Ishikawa (cell line): ENCODE data around the gene LIX1.

Experiments used
- CEBPB ChIP-seq: IDR thresholded peaks from 2 replicates; pipeline ENCODE4 v1.6.1; 2012
- CREB1 ChIP-seq: IDR thresholded peaks from 2 replicates; pipeline ENCODE4 v1.6.1; 2012; ENCODE audit warnings: low read depth
- EGR1 ChIP-seq: IDR thresholded peaks from 2 replicates; pipeline ENCODE4 v1.6.1; 2012
- EP300 ChIP-seq: IDR thresholded peaks from 2 replicates; pipeline ENCODE4 v1.6.1; 2012; ENCODE audit warnings: borderline replicate concordance
- FOXM1 ChIP-seq: IDR thresholded peaks from 2 replicates; pipeline ENCODE4 v1.6.1; 2012; ENCODE audit warnings: low read depth, borderline replicate concordance
- NFIC ChIP-seq: IDR thresholded peaks from 2 replicates; pipeline ENCODE4 v1.6.1; 2012
- RAD21 ChIP-seq: IDR thresholded peaks from 2 replicates; pipeline ENCODE4 v1.6.1; 2012; ENCODE audit warnings: low read depth
- TAF1 ChIP-seq: IDR thresholded peaks from 2 replicates; pipeline ENCODE4 v1.6.1; 2012; ENCODE audit warnings: low read depth, mild to moderate bottlenecking
- TCF12 ChIP-seq: IDR thresholded peaks from 2 replicates; pipeline ENCODE4 v1.6.1; 2012; ENCODE audit warnings: low read depth
- TEAD4 ChIP-seq: IDR thresholded peaks from 2 replicates; pipeline ENCODE4 v1.6.1; 2012
- YY1 ChIP-seq: IDR thresholded peaks from 2 replicates; pipeline ENCODE4 v1.6.1; 2012; ENCODE audit warnings: low read depth
- ZBTB7A ChIP-seq: IDR thresholded peaks from 2 replicates; pipeline ENCODE4 v1.6.1; 2012; ENCODE audit warnings: low read depth
- TF ChIP-seq, protein P1 (sequence below): IDR thresholded peaks from 2 replicates; pipeline ENCODE4 v1.6.1; 2012
- TF ChIP-seq, protein P2 (sequence below): IDR thresholded peaks from 2 replicates; pipeline ENCODE4 v1.6.1; 2012; ENCODE audit warnings: low read depth, mild to moderate bottlenecking
- TF ChIP-seq, protein P3 (sequence below): IDR thresholded peaks from 2 replicates; pipeline ENCODE4 v1.6.1; 2012

LIX1 gene

DNA sequence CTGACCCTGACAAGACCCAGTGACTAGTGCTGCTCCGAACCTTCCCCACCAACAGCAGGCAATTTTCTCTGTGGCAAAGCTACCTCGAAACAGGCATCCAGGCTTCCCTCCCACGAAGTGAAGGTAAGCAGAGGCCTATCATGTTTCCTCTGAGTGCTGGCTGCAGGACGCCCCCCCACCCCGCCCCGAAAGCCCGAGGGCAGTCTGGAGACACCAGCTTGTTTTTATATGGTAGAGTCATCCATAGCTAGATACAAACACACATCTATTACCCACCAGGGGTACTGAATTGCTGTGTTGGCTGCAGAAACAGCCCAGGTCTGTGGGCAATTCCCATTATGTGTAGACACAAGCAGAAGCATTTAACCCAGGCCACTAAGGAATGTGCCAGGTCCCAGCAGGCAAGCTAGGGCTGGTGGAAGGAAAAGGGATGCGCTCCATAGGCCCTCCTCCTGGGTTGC, 40.4 kb downstream of the LIX1 start:
- TF ChIP-seq, protein P1, sequence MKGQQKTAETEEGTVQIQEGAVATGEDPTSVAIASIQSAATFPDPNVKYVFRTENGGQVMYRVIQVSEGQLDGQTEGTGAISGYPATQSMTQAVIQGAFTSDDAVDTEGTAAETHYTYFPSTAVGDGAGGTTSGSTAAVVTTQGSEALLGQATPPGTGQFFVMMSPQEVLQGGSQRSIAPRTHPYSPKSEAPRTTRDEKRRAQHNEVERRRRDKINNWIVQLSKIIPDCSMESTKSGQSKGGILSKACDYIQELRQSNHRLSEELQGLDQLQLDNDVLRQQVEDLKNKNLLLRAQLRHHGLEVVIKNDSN: no peak
- TF ChIP-seq ZBTB7A (no peak), TEAD4 (no peak), EP300 (no peak), TCF12 (no peak), NFIC (no peak), YY1 (no peak), RAD21 (no peak)
- TF ChIP-seq, protein P2, sequence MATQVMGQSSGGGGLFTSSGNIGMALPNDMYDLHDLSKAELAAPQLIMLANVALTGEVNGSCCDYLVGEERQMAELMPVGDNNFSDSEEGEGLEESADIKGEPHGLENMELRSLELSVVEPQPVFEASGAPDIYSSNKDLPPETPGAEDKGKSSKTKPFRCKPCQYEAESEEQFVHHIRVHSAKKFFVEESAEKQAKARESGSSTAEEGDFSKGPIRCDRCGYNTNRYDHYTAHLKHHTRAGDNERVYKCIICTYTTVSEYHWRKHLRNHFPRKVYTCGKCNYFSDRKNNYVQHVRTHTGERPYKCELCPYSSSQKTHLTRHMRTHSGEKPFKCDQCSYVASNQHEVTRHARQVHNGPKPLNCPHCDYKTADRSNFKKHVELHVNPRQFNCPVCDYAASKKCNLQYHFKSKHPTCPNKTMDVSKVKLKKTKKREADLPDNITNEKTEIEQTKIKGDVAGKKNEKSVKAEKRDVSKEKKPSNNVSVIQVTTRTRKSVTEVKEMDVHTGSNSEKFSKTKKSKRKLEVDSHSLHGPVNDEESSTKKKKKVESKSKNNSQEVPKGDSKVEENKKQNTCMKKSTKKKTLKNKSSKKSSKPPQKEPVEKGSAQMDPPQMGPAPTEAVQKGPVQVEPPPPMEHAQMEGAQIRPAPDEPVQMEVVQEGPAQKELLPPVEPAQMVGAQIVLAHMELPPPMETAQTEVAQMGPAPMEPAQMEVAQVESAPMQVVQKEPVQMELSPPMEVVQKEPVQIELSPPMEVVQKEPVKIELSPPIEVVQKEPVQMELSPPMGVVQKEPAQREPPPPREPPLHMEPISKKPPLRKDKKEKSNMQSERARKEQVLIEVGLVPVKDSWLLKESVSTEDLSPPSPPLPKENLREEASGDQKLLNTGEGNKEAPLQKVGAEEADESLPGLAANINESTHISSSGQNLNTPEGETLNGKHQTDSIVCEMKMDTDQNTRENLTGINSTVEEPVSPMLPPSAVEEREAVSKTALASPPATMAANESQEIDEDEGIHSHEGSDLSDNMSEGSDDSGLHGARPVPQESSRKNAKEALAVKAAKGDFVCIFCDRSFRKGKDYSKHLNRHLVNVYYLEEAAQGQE: no peak
- TF ChIP-seq, protein P3, sequence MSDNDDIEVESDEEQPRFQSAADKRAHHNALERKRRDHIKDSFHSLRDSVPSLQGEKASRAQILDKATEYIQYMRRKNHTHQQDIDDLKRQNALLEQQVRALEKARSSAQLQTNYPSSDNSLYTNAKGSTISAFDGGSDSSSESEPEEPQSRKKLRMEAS: no peak

DNA sequence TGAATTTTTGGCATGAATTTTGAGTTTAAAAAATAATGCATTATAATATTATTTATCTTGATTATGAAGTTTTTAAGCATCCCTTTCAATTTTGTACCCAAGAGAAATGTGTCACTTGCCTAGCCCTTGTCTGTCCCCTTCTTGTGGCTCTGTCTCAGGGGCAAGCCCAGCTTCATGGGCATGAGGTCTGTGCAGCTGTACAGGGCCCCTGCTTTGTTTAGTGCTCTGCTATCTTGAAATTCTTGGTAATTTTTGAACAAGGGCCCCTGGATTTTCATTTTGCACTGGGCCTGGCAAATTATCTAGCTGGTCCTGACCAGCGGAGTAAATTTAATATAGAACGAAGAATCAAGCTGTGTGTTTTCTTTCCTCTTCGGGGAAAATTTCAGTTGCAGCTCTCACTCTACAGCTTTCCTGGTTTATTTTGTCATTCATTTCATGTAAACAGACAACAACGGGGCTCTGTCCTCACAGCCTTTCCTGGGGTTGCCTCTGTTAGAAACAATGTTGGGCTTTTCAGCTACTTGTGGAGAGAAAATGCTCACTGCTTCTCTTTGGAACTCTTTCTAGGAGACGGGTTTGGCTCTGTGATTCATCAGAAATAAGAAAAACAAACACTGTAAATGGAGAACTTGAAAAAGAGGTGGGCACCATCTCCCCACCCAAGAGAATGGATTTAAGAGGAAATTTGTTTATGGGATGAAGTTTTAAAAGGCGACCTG, 41.1 kb downstream of the LIX1 start:
- no peak for TF ChIP-seq EP300
- TF ChIP-seq TEAD4: no peak
- no peak for TF ChIP-seq CEBPB
- no peak for TF ChIP-seq RAD21
- no peak for TF ChIP-seq TCF12

DNA sequence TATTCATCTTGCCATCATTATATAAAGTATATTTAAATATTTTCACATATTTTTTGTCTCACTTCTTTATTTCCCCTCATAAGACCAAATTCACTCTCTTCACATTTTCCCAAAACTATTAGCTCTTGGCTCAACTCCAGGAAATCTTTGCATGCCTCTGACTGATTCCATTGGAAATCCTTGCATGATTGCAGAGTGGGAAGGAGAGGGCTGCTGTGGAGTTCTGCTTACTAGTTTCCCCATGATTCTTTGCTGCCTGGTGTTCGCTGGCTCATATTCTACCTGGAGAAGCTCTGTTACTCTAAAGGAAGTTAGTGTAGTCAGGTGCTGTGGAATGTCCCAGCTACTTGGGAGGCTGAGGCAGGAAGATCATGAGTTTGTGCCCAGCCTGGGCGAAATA, 41.9 kb downstream of the LIX1 start:
- TF ChIP-seq EGR1: no peak
- no peak for TF ChIP-seq NFIC
- no peak for TF ChIP-seq TCF12
- no peak for TF ChIP-seq YY1
- TF ChIP-seq TAF1: no peak
- TF ChIP-seq EP300: no peak
- no peak for TF ChIP-seq CEBPB
- no peak for TF ChIP-seq CREB1
- TF ChIP-seq, protein P2: no peak
- no peak for TF ChIP-seq TEAD4

DNA sequence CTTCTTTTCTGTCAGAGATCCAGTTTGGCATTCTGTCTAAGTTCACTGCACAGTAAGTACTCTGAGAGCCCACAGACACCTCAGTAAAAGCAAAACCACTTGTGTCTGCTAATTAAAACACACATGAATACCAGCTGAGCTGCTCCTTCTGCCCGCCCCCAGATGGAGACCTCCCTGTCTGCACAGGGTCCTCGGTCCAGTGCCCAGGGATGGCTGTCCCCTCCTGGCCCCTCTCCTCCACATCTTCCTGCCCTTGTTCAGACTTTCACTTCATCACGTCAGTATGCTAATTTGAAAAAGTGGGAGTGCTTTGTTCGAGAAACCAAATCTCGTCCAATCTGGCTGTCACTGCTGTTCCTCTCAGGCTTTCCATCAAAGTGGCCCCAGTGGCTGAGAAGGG, 43.5 kb downstream of the LIX1 start:
- TF ChIP-seq RAD21 (no peak), CEBPB (no peak), TCF12 (no peak)
- TF ChIP-seq, protein P3: no peak

DNA sequence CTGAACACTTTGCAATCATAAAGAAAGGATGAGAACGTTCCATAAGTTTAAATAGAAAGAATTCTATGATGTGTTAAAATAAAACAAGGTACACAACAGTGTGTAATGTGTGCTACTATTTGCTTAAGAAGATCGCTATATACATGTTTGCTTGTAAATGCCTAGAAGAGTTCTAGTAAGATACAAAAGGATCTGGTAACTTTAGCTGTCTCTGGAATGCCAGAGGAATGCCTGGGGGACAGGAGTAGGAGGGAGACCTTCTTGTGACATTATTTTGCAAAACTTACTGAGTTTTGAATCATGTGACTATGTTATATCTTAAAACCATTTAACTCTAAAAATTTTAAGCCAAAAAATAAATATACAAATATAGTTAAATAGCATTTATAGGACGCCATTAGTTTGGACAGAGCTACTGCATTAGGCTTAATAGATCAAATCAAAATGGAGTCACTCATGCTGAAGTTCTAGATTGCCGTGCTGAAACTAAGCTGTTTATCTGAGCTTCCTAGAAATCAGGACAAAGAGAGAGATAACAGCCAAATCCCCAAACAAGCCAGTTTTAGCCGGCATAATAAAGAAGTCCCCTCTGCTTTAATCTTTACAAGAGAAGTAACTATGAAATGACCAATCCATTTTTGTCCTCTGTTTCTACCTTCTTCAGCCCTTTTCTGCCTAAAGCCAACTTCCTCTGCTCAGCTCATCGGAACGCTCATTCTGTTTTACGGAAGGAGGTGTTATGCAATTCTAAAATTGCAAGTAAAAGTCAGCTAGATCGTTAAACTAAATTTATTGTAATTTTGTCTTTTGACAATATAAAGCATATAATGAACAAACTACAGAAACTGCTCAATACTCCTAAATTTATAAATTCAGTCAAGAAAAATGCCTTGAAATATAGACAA, 44.8 kb downstream of the LIX1 start:
- TF ChIP-seq YY1: no peak
- no peak for TF ChIP-seq ZBTB7A
- no peak for TF ChIP-seq EP300
- TF ChIP-seq TCF12: no peak
- TF ChIP-seq RAD21: no peak
- TF ChIP-seq TEAD4: no peak
- TF ChIP-seq TAF1: no peak
- TF ChIP-seq CEBPB: no peak
- no peak for TF ChIP-seq EGR1
- TF ChIP-seq, protein P2: no peak
- no peak for TF ChIP-seq NFIC
- TF ChIP-seq, protein P1: no peak
- TF ChIP-seq FOXM1: no peak
- TF ChIP-seq, protein P3: no peak
- no peak for TF ChIP-seq CREB1
